Measurements from ENCODE around the gene PERM1.

Gene PERM1

GRCh38 chr1:936348-937264, 45.3 kb downstream of the PERM1 start:
- TF ChIP-seq, protein P1, sequence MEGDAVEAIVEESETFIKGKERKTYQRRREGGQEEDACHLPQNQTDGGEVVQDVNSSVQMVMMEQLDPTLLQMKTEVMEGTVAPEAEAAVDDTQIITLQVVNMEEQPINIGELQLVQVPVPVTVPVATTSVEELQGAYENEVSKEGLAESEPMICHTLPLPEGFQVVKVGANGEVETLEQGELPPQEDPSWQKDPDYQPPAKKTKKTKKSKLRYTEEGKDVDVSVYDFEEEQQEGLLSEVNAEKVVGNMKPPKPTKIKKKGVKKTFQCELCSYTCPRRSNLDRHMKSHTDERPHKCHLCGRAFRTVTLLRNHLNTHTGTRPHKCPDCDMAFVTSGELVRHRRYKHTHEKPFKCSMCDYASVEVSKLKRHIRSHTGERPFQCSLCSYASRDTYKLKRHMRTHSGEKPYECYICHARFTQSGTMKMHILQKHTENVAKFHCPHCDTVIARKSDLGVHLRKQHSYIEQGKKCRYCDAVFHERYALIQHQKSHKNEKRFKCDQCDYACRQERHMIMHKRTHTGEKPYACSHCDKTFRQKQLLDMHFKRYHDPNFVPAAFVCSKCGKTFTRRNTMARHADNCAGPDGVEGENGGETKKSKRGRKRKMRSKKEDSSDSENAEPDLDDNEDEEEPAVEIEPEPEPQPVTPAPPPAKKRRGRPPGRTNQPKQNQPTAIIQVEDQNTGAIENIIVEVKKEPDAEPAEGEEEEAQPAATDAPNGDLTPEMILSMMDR (IDR thresholded peaks at IDR 0.05; ENCODE audit: low read depth, low read length, poor library complexity, severe bottlenecking), result no peak
- TF ChIP-seq EZH2phosphoT487 (IDR thresholded peaks at IDR 0.05; ENCODE audit: borderline replicate concordance, low read length), result no peak
- Histone ChIP-seq H3K9me3 (ENCODE audit: control insufficient read depth, insufficient read depth, low read length) (no peaks in the 10 kb centered on the region), H3K9me2 (replicated peaks; ENCODE audit: control insufficient read depth, low read length) (no peaks in the 10 kb centered on the region), H4K20me1 (ENCODE audit: control insufficient read depth, insufficient read depth, low read depth, low read length) (peaks cover 6% of the 10 kb centered on the region; the same call in 1 of the 2 replicates), H3K4me1 (ENCODE audit: control insufficient read depth, low read length) (peaks cover 19% of the 10 kb centered on the region), H3K4me3 (ENCODE audit: low read length) (no peak overlapping the region), H3K4me2 (ENCODE audit: low read length) (no peak overlapping the region), H3F3A (ENCODE audit: control insufficient read depth, insufficient read depth) (0 out of 2 replicates have a peak, but pooled peaks cover 3% of the 10 kb centered on the region), H3K36me3 (ENCODE audit: control insufficient read depth, low read length) (no peaks in the 10 kb centered on the region), H3K27ac (ENCODE audit: low read depth, low read length) (no peak overlapping the region), H3K27me3 (ENCODE audit: control insufficient read depth, low read length) (peaks cover 33% of the 10 kb centered on the region), H3K79me2 (ENCODE audit: control insufficient read depth, low read length) (no peaks in the 10 kb centered on the region)

GRCh38 chr1:935751-936231, 46.1 kb downstream of the PERM1 start:
- Histone ChIP-seq H3F3A (ENCODE audit: control insufficient read depth, insufficient read depth) (0 out of 2 replicates have a peak, but pooled peaks cover 3% of the 10 kb centered on the region), H3K79me2 (ENCODE audit: control insufficient read depth, low read length) (no peaks in the 10 kb centered on the region), H3K36me3 (ENCODE audit: control insufficient read depth, low read length) (no peaks in the 10 kb centered on the region), H3K4me2 (ENCODE audit: low read length) (no peak overlapping the region), H3K4me1 (ENCODE audit: control insufficient read depth, low read length) (peaks cover 16% of the 10 kb centered on the region), H4K20me1 (ENCODE audit: control insufficient read depth, insufficient read depth, low read depth, low read length) (peaks cover 3% of the 10 kb centered on the region; the same call in 1 of the 2 replicates), H3K9me3 (ENCODE audit: control insufficient read depth, insufficient read depth, low read length) (no peaks in the 10 kb centered on the region), H3K27me3 (ENCODE audit: control insufficient read depth, low read length) (peaks cover 29% of the 10 kb centered on the region), H3K9me2 (replicated peaks; ENCODE audit: control insufficient read depth, low read length) (no peaks in the 10 kb centered on the region), H3K27ac (ENCODE audit: low read depth, low read length) (no peak overlapping the region), H3K4me3 (ENCODE audit: low read length) (no peak overlapping the region)
- TF ChIP-seq, protein P1 (IDR thresholded peaks at IDR 0.05; ENCODE audit: low read depth, low read length, poor library complexity, severe bottlenecking), result no peak
- no peak for TF ChIP-seq EZH2phosphoT487 (IDR thresholded peaks at IDR 0.05; ENCODE audit: borderline replicate concordance, low read length)

DNA sequence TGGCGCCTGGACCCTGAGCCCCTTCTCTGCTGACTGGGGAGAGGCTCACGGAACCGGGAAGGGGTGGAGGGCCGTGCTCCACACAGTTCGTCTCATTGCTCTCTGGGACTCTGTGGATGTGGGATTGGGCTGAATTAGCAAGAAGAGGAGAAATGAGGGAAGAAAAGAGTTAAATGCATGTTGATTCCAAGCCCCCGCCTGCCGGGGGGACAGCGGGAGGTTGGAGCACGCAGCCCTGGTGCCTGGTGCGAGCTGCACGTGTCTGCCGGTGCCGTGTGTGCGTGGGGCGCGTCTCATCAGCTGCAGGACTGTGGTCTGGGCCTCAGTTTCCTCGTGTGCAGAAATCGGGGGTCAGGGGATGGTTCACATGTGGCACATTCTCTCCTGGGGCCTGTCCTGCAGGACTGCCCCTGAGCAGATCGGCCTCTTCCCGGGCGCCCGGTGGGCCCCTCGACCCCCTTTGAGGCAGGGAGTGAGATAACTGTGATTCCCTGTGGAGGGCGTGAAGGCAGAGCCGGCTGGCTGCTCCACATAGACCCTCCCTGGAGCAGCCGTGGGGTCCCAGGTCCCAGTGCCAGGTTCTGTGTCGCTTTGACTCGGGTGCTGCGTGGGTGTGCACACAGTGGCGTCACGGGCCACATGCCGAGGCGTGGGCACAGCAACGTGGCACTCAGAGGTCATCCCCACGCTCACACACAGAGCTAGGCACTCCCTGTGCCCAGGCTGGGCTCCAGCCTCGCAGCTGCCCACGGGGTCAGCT, 46.7 kb downstream of the PERM1 start:
- no peaks in the 10 kb centered on the region for H3K79me2 ChIP-seq (ENCODE audit: control insufficient read depth, low read length)
- H3K4me1 ChIP-seq (ENCODE audit: control insufficient read depth, low read length), result peaks cover 10% of the 10 kb centered on the region
- TF ChIP-seq, protein P1 (IDR thresholded peaks at IDR 0.05; ENCODE audit: low read depth, low read length, poor library complexity, severe bottlenecking), result no peak
- no peak for TF ChIP-seq EZH2phosphoT487 (IDR thresholded peaks at IDR 0.05; ENCODE audit: borderline replicate concordance, low read length)
- peaks cover 23% of the 10 kb centered on the region for H3K27me3 ChIP-seq (ENCODE audit: control insufficient read depth, low read length)
- no peak overlapping the region for H3K4me2 ChIP-seq (ENCODE audit: low read length)
- no peak overlapping the region for H3K4me3 ChIP-seq (ENCODE audit: low read length)
- no peaks in the 10 kb centered on the region for H3K9me2 ChIP-seq (replicated peaks; ENCODE audit: control insufficient read depth, low read length)
- H3F3A ChIP-seq (ENCODE audit: control insufficient read depth, insufficient read depth), result 0 out of 2 replicates have a peak, but pooled peaks cover 3% of the 10 kb centered on the region
- H3K36me3 ChIP-seq (ENCODE audit: control insufficient read depth, low read length), result no peaks in the 10 kb centered on the region
- H3K9me3 ChIP-seq (ENCODE audit: control insufficient read depth, insufficient read depth, low read length), result no peaks in the 10 kb centered on the region
- H3K27ac ChIP-seq (ENCODE audit: low read depth, low read length), result no peak overlapping the region
- H4K20me1 ChIP-seq (ENCODE audit: control insufficient read depth, insufficient read depth, low read depth, low read length), result no peaks in the 10 kb centered on the region

All from DOHH2 (cell line).